ENCODE data around the gene MRPS31. TPM values are rescaled to one million over a fixed set of nuclear protein-coding genes. Genes with fewer than 3 reads are reported as not detected.

Gene MRPS31
- total RNA-seq, 2 donors from 2014 or later, result 17.8 to 31.5 TPM

GRCh38 chr13:40764587-40765403 is 6.2 kb downstream of the MRPS31 start:
- H3K4me3 ChIP-seq, result no peak overlapping the region
- TF ChIP-seq, protein P1, sequence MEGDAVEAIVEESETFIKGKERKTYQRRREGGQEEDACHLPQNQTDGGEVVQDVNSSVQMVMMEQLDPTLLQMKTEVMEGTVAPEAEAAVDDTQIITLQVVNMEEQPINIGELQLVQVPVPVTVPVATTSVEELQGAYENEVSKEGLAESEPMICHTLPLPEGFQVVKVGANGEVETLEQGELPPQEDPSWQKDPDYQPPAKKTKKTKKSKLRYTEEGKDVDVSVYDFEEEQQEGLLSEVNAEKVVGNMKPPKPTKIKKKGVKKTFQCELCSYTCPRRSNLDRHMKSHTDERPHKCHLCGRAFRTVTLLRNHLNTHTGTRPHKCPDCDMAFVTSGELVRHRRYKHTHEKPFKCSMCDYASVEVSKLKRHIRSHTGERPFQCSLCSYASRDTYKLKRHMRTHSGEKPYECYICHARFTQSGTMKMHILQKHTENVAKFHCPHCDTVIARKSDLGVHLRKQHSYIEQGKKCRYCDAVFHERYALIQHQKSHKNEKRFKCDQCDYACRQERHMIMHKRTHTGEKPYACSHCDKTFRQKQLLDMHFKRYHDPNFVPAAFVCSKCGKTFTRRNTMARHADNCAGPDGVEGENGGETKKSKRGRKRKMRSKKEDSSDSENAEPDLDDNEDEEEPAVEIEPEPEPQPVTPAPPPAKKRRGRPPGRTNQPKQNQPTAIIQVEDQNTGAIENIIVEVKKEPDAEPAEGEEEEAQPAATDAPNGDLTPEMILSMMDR (IDR thresholded peaks at IDR 0.05), result no peak
- H3K4me1 ChIP-seq, result peaks cover 0 to 6% of the 10 kb centered on the region in 2 donors
- H3K36me3 ChIP-seq, result peaks cover 7% of the 10 kb centered on the region
- no peaks in the 10 kb centered on the region for H3K9me3 ChIP-seq
- no peak for DNase-seq (ENCODE audit: low spot score)
- no peaks in the 10 kb centered on the region for H3K27me3 ChIP-seq
- no peak overlapping the region for H3K27ac ChIP-seq

DNA sequence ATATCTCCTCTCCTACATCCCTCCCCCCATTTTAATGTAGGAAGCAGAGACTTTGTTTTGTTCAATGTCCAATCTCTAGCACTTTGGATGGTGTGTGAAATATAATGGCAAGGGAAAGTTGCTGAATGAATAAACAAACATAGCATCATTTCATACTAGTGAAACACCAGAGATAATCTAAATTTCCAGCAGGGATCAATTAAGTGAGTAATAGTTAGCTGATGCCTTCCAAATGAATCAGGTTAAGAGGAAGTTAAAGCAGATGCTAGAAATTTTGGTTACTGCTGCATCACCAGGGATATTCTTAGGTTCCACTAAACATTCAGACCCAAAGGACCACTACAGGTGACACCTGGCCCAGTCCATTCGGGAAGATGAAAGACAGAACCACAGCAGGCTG is 8.1 kb downstream of the MRPS31 start:
- H3K4me3 ChIP-seq, result no peak overlapping the region
- TF ChIP-seq, protein P1 (IDR thresholded peaks at IDR 0.05), result no peak
- H3K36me3 ChIP-seq, result peaks cover 13% of the 10 kb centered on the region
- no peak overlapping the region for H3K27ac ChIP-seq
- no peaks in the 10 kb centered on the region for H3K27me3 ChIP-seq
- no peak for DNase-seq (ENCODE audit: low spot score)
- no peaks in the 10 kb centered on the region for H3K9me3 ChIP-seq
- H3K4me1 ChIP-seq, result peaks cover 0 to 3% of the 10 kb centered on the region in 2 donors

DNA sequence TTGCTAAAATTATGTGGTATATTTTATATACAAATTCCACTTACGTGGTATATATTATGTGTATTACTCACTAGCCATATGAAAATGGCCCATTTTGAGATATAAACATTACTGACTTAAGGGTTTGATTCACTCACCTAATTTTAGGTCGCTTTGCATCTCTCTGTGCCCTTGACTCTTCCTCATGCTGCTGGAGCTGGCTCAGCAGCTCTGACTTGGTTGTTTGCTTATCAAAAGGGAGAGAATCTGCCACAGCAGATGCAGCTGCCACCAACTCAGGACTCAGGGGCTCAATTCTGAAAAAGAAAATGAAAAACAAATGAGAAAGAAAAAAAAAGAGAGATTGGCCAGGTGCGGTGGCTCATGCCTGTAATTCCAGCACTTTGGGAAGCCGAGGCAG is 12.2 kb downstream of the MRPS31 start:
- Histone ChIP-seq H3K4me1 (no peaks in the 10 kb centered on the region), H3K27me3 (no peaks in the 10 kb centered on the region), H3K27ac (no peak overlapping the region), H3K36me3 (peaks cover 27% of the 10 kb centered on the region), H3K9me3 (no peaks in the 10 kb centered on the region), H3K4me3 (no peak overlapping the region)
- TF ChIP-seq, protein P1 (IDR thresholded peaks at IDR 0.05), result no peak
- no peak for DNase-seq (ENCODE audit: low spot score)

GRCh38 chr13:40756042-40756441 is 14.9 kb downstream of the MRPS31 start:
- TF ChIP-seq, protein P1 (IDR thresholded peaks at IDR 0.05), result no peak
- H3K27me3 ChIP-seq, result no peaks in the 10 kb centered on the region
- DNase-seq (ENCODE audit: low spot score), result no peak
- no peak overlapping the region for H3K4me3 ChIP-seq
- H3K27ac ChIP-seq, result no peak overlapping the region
- no peaks in the 10 kb centered on the region for H3K9me3 ChIP-seq
- H3K4me1 ChIP-seq, result no peaks in the 10 kb centered on the region
- H3K36me3 ChIP-seq, result peaks cover 34% of the 10 kb centered on the region

DNA sequence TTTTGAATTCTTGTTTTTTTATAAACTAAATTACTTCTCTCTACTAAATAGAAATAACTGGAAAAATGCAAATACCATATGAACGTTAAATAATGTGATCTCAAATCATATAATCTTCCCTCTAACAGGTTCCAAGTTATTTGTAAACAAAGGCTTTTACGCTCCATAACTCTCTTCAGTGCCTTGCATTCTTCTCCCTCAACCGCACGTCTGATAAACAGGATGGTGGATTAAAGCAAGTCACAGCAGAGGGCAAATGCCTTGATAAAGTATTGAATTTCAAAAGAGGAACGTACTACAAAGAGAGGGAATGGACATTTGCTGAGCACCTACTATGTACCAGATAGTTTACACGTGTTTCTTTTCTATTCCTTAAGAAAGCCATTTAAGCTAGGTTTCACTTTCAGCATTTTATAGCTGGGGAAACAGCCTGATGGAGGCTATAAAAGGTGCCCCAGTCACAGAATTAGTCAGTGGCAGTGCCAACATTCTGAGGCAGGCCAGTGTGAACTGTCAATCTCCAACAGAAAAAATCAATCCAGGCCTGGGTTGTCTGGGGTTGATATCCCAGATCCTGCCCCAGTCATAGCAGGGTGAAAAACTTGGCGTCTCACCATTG is 15.8 kb downstream of the MRPS31 start:
- Histone ChIP-seq H3K27me3 (no peaks in the 10 kb centered on the region), H3K4me3 (no peak overlapping the region), H3K27ac (no peak overlapping the region), H3K4me1 (no peaks in the 10 kb centered on the region), H3K9me3 (no peaks in the 10 kb centered on the region), H3K36me3 (peaks cover 34% of the 10 kb centered on the region)
- no peak for DNase-seq (ENCODE audit: low spot score)
- TF ChIP-seq, protein P1 (IDR thresholded peaks at IDR 0.05), result no peak

Data from right atrium auricular region (tissue), 2 donors.